ENCODE measurements around the gene PRR36.

DNA sequence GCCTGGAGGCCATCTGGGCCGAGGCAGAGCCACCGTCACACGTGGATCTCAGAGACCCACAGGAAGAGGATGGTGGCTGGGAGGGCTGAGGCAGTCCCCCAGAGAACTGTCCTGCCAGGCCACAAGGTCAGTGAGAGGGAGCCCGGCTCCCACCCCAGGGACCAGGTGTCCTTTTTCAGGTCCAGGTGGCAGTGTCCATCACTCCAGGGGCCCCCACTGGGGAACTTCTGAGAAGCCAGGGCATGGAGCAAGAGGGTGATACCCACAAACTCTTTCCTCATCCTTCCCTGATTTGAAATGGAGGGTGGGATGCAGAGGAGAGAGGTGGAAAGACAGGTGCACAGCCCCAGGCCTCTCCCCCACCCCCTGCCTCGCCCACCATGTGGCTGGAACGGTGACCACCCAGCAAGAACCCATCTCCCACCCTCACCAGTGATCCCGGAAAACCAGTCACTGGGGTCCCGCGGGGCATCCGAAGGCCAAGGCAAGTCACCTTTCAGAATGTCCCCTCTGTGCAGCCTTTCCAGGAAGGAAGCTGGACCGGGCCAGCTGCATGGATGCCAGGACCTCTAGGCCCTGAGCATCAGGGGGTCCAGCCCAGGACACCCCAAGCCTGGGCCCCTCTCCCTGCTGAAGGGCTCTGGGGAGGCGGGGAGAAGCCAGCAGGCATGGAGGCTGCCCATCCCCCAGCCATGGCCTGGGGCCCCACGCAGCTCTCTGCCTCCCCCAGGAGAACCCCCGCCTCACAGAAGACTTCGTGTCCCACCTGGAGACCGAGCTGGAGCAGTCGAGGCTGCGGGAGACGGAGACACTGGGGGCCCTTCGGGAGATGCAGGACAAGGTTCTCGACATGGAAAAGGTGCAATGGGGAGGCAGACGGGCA, 14.1 kb downstream of the PRR36 start:
- TF ChIP-seq POLR2AphosphoS5 (IDR thresholded peaks at IDR 0.05; ENCODE audit: low read depth): no peak
- TF ChIP-seq, protein P1, sequence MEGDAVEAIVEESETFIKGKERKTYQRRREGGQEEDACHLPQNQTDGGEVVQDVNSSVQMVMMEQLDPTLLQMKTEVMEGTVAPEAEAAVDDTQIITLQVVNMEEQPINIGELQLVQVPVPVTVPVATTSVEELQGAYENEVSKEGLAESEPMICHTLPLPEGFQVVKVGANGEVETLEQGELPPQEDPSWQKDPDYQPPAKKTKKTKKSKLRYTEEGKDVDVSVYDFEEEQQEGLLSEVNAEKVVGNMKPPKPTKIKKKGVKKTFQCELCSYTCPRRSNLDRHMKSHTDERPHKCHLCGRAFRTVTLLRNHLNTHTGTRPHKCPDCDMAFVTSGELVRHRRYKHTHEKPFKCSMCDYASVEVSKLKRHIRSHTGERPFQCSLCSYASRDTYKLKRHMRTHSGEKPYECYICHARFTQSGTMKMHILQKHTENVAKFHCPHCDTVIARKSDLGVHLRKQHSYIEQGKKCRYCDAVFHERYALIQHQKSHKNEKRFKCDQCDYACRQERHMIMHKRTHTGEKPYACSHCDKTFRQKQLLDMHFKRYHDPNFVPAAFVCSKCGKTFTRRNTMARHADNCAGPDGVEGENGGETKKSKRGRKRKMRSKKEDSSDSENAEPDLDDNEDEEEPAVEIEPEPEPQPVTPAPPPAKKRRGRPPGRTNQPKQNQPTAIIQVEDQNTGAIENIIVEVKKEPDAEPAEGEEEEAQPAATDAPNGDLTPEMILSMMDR (IDR thresholded peaks at IDR 0.05; ENCODE audit: insufficient read depth, low read length): no peak
- no peak for TF ChIP-seq SPI1 (IDR thresholded peaks at IDR 0.05; ENCODE audit: borderline replicate concordance, low read depth)
- no peak for TF ChIP-seq GABPA (IDR thresholded peaks at IDR 0.05; ENCODE audit: low read depth)
